ENCODE data around the gene ARVCF.

Gene ARVCF

DNA sequence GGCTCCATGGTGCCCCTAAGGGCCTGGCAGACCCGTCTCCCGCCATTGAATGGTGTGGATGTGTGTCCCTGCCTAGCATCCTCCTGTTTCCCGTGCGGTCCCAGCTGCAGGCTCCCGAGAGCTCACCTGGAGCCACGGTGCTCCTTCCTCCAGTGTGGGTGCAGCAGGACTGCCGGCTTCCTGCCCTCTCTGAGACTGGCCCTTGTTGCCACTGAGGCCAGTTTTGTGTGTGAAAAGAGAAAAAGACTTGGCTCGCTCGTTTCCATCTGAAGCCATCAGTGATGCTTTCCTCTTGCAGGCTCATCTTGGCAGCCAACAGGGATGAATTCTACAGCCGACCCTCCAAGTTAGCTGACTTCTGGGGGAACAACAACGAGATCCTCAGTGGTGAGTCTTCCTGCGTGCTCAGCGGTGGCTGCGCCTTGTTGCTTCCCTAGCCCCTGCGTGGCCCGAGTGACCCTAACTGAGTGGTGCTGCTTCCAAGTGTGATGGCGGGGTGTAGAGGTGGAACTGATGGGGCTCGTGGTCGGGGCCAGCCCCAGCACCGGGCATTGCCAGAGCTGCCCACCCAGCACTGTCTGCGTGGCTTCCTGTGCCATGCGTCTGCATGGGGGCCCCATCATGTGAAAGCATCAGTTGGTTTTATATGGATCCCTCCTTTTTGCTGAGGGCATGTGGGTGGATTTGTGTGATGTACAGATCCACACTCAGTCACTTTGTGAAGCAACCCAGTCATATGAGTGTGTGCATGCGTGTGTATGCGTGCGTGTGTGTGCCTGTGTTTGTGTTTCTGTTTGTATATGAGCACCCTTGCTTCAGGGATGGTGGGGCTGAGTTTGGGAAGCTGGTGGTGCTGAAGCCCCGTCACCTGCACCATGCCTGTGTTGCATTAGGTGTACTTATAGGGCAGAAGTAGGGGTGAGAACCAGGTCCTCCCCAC, 26.7 kb upstream of the ARVCF start:
- no peaks in the 10 kb centered on the region for H3K27me3 ChIP-seq (ENCODE audit: insufficient read depth, low read length)
- no peak overlapping the region for H3K27ac ChIP-seq (ENCODE audit: low read depth, low read length)
- no peak overlapping the region for H4K91ac ChIP-seq (ENCODE audit: low read depth, low read length)
- no peak overlapping the region for H2BK120ac ChIP-seq (ENCODE audit: insufficient read depth, low read length, poor library complexity)
- no peak overlapping the region for H2AFZ ChIP-seq (ENCODE audit: insufficient read depth, low read length, poor library complexity)
- H3K4ac ChIP-seq (ENCODE audit: low read depth, low read length) = no peak overlapping the region
- H4K12ac ChIP-seq (ENCODE audit: low read depth, low read length) = no peak overlapping the region
- no peak overlapping the region for H3K23ac ChIP-seq (ENCODE audit: low read length)
- peaks cover 23 to 27% of the 10 kb centered on the region in 2 experiments for H3K36me3 ChIP-seq (ENCODE audit: control insufficient read depth in 1 of 2, insufficient read depth in 2 of 2, low read length in 2 of 2)
- no peak overlapping the region for H2AK5ac ChIP-seq (ENCODE audit: low read length)
- H3K4me2 ChIP-seq (ENCODE audit: low read length) = no peak overlapping the region
- no peak overlapping the region for H3K18ac ChIP-seq (ENCODE audit: low read length)
- peaks cover 3% of the 10 kb centered on the region for H3K9me3 ChIP-seq (ENCODE audit: insufficient read depth, low read depth, low read length)
- no peak for DNase-seq
- no peak overlapping the region for H2BK5ac ChIP-seq (ENCODE audit: low read depth, low read length, poor library complexity)
- no peaks in the 10 kb centered on the region for H3K79me2 ChIP-seq (ENCODE audit: control insufficient read depth, insufficient read depth, low read length, poor library complexity)
- H3K14ac ChIP-seq (ENCODE audit: low read length) = no peak overlapping the region
- no peak overlapping the region for H3K9ac ChIP-seq (ENCODE audit: low read length)
- H3K4me3 ChIP-seq (ENCODE audit: low read depth, low read length) = no peak overlapping the region
- H3K79me1 ChIP-seq (ENCODE audit: low read length) = no peaks in the 10 kb centered on the region
- H4K8ac ChIP-seq (ENCODE audit: low read depth, low read length) = no peak overlapping the region
- H3K4me1 ChIP-seq (ENCODE audit: control insufficient read depth in 1 of 2, insufficient read depth in 2 of 2, low read length in 2 of 2) = no peaks in the 10 kb centered on the region
- no peak overlapping the region for H2BK12ac ChIP-seq (ENCODE audit: low read length)
- WGBS (ENCODE audit: extremely low coverage, insufficient coverage, insufficient read length) = no CpG with 5 or more reads among the region's 26 CpGs

DNA sequence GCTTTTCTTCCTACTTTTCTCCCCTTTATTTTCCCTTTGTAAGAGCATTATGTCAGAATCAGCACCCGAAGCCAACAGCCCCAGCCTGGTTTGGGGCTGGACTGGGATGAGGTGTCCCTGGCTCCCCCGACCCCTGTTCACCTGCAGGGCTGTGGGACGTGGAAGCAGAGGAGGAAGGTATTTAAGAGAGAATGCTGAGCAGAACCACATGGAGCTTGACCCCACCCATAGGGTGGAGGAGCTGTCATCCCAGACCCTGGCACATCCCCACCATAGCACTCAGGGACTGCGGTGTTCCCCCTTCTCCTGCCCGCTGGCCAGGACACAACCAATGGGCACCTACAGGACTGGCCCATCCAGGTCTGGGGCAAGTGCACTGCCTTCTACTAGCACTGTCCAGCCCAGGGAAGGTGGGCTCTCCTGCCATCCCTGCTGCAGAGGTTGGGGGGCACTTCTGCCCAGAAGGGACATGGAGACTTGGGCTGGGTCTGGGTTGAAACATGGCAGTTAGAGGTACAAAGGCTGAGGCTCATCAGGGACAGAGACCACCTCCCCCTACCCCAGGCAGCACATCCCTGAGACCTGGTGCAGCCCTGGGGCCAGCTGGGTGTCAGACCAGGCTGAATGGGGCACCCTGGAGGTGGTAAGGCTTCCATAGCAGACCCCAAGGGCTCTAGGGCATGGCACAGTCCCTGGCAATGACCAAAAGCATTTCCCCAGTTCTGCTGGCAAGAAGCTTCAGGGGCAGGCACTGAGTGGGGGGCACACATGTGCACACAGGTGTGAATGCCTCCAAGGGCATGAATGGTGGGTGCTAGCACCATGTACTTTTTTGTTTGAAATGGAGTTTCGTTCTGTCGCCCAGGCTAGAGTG, 23.9 kb upstream of the ARVCF start:
- no peak overlapping the region for H2AK5ac ChIP-seq (ENCODE audit: low read length)
- no peak overlapping the region for H3K4me2 ChIP-seq (ENCODE audit: low read length)
- no peak for DNase-seq
- H2BK5ac ChIP-seq (ENCODE audit: low read depth, low read length, poor library complexity) = no peak overlapping the region
- no peak overlapping the region for H3K18ac ChIP-seq (ENCODE audit: low read length)
- no peak overlapping the region for H3K9ac ChIP-seq (ENCODE audit: low read length)
- H2BK120ac ChIP-seq (ENCODE audit: insufficient read depth, low read length, poor library complexity) = no peak overlapping the region
- H3K79me1 ChIP-seq (ENCODE audit: low read length) = no peaks in the 10 kb centered on the region
- H2AFZ ChIP-seq (ENCODE audit: insufficient read depth, low read length, poor library complexity) = no peak overlapping the region
- peaks cover 3% of the 10 kb centered on the region for H3K9me3 ChIP-seq (ENCODE audit: insufficient read depth, low read depth, low read length)
- H3K27me3 ChIP-seq (ENCODE audit: insufficient read depth, low read length) = no peaks in the 10 kb centered on the region
- H4K8ac ChIP-seq (ENCODE audit: low read depth, low read length) = no peak overlapping the region
- H3K79me2 ChIP-seq (ENCODE audit: control insufficient read depth, insufficient read depth, low read length, poor library complexity) = no peaks in the 10 kb centered on the region
- H3K4me1 ChIP-seq (ENCODE audit: control insufficient read depth in 1 of 2, insufficient read depth in 2 of 2, low read length in 2 of 2) = no peaks in the 10 kb centered on the region
- WGBS (ENCODE audit: extremely low coverage, insufficient coverage, insufficient read length) = no CpG with 5 or more reads among the region's 7 CpGs
- H3K4ac ChIP-seq (ENCODE audit: low read depth, low read length) = no peak overlapping the region
- no peak overlapping the region for H4K91ac ChIP-seq (ENCODE audit: low read depth, low read length)
- H3K36me3 ChIP-seq (ENCODE audit: control insufficient read depth in 1 of 2, insufficient read depth in 2 of 2, low read length in 2 of 2) = peaks cover 31 to 33% of the 10 kb centered on the region in 2 experiments
- no peak overlapping the region for H3K23ac ChIP-seq (ENCODE audit: low read length)
- H3K4me3 ChIP-seq (ENCODE audit: low read depth, low read length) = no peak overlapping the region
- no peak overlapping the region for H4K12ac ChIP-seq (ENCODE audit: low read depth, low read length)
- no peak overlapping the region for H2BK12ac ChIP-seq (ENCODE audit: low read length)
- no peak overlapping the region for H3K27ac ChIP-seq (ENCODE audit: low read depth, low read length)
- no peak overlapping the region for H3K14ac ChIP-seq (ENCODE audit: low read length)

DNA sequence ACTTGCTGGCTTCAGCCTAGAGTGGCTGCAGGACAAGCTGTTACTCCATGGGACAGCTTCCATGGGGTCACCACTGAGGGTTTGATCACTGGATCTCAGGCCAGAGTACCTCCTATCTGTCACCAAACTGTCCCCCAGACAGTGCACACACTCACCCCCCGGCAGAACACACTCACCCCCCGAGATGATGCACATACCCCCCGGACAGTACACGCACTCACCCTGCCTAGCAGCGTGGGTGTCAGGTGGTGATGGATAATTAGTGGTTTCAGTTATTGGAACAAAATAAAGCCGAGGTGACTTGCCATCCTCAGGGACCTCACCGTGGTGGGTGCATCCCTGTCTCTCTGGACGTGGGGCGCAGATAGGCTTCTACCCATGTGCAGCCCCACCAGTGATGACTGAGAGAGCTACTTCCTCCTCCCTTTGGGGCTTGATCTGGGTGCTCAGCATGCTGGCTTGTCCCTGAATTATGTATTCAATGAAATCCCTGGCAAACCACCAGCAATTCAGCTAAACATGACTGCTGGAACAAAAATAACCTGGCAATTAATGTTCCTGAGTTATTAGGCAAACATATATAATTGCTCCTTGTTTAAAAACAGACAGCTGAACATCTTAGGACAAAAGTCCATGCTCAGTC, 23.2 kb upstream of the ARVCF start:
- Histone ChIP-seq H4K91ac (ENCODE audit: low read depth, low read length) (no peak overlapping the region), H3K4me3 (ENCODE audit: low read depth, low read length) (no peak overlapping the region), H3K14ac (ENCODE audit: low read length) (no peak overlapping the region), H2AK5ac (ENCODE audit: low read length) (no peak overlapping the region), H4K12ac (ENCODE audit: low read depth, low read length) (no peak overlapping the region), H3K4ac (ENCODE audit: low read depth, low read length) (no peak overlapping the region), H3K4me1 (ENCODE audit: control insufficient read depth in 1 of 2, insufficient read depth in 2 of 2, low read length in 2 of 2) (no peaks in the 10 kb centered on the region), H3K79me2 (ENCODE audit: control insufficient read depth, insufficient read depth, low read length, poor library complexity) (no peaks in the 10 kb centered on the region), H3K79me1 (ENCODE audit: low read length) (no peaks in the 10 kb centered on the region), H3K9me3 (ENCODE audit: insufficient read depth, low read depth, low read length) (peaks cover 6% of the 10 kb centered on the region), H3K9ac (ENCODE audit: low read length) (no peak overlapping the region), H3K23ac (ENCODE audit: low read length) (no peak overlapping the region), H3K4me2 (ENCODE audit: low read length) (no peak overlapping the region), H2BK12ac (ENCODE audit: low read length) (no peak overlapping the region), H3K18ac (ENCODE audit: low read length) (no peak overlapping the region), H3K27me3 (ENCODE audit: insufficient read depth, low read length) (no peaks in the 10 kb centered on the region), H2BK120ac (ENCODE audit: insufficient read depth, low read length, poor library complexity) (no peak overlapping the region), H2BK5ac (ENCODE audit: low read depth, low read length, poor library complexity) (no peak overlapping the region), H3K36me3 (ENCODE audit: control insufficient read depth in 1 of 2, insufficient read depth in 2 of 2, low read length in 2 of 2) (peaks cover 31 to 33% of the 10 kb centered on the region in 2 experiments), H4K8ac (ENCODE audit: low read depth, low read length) (no peak overlapping the region), H3K27ac (ENCODE audit: low read depth, low read length) (no peak overlapping the region), H2AFZ (ENCODE audit: insufficient read depth, low read length, poor library complexity) (no peak overlapping the region)
- WGBS (ENCODE audit: extremely low coverage, insufficient coverage, insufficient read length) = no CpG with 5 or more reads among the region's 9 CpGs
- DNase-seq = no peak

DNA sequence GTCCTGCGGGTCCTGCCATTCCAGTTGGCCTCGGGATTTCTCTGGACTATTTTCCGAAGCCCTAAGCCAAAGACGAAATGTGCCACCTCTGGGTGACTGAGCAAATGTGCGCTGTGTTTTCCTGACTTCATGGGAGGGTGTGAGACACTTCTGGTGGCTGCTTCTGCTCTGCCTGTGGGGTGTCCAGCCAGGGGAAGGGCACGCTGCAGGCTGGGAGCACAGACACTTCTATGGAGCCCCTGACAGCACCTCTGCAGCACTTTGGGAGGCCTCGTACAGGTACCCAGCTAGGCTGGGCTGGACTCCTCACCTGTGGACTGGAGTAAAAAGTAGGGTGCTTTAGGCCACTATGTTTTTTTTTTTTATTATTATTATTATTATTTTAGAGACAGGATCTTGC, 22.0 kb upstream of the ARVCF start:
- Histone ChIP-seq H4K91ac (ENCODE audit: low read depth, low read length) (no peak overlapping the region), H3K4ac (ENCODE audit: low read depth, low read length) (no peak overlapping the region), H2BK12ac (ENCODE audit: low read length) (no peak overlapping the region), H2AK5ac (ENCODE audit: low read length) (no peak overlapping the region), H3K18ac (ENCODE audit: low read length) (no peak overlapping the region), H3K36me3 (ENCODE audit: control insufficient read depth in 1 of 2, insufficient read depth in 2 of 2, low read length in 2 of 2) (peaks cover 27% of the 10 kb centered on the region in 2 experiments), H4K12ac (ENCODE audit: low read depth, low read length) (no peak overlapping the region), H3K27me3 (ENCODE audit: insufficient read depth, low read length) (no peaks in the 10 kb centered on the region), H3K79me1 (ENCODE audit: low read length) (no peaks in the 10 kb centered on the region), H3K23ac (ENCODE audit: low read length) (no peak overlapping the region), H2AFZ (ENCODE audit: insufficient read depth, low read length, poor library complexity) (no peak overlapping the region), H3K9me3 (ENCODE audit: insufficient read depth, low read depth, low read length) (peaks cover 4% of the 10 kb centered on the region), H2BK120ac (ENCODE audit: insufficient read depth, low read length, poor library complexity) (no peak overlapping the region), H3K4me3 (ENCODE audit: low read depth, low read length) (no peak overlapping the region), H3K4me1 (ENCODE audit: control insufficient read depth in 1 of 2, insufficient read depth in 2 of 2, low read length in 2 of 2) (no peaks in the 10 kb centered on the region), H2BK5ac (ENCODE audit: low read depth, low read length, poor library complexity) (no peak overlapping the region), H3K9ac (ENCODE audit: low read length) (no peak overlapping the region), H4K8ac (ENCODE audit: low read depth, low read length) (no peak overlapping the region), H3K14ac (ENCODE audit: low read length) (no peak overlapping the region), H3K4me2 (ENCODE audit: low read length) (no peak overlapping the region), H3K79me2 (ENCODE audit: control insufficient read depth, insufficient read depth, low read length, poor library complexity) (no peaks in the 10 kb centered on the region), H3K27ac (ENCODE audit: low read depth, low read length) (no peak overlapping the region)
- DNase-seq = no peak
- whole genome bisulfite sequencing (ENCODE audit: extremely low coverage, insufficient coverage, insufficient read length) = no CpG with 5 or more reads among the region's 7 CpGs
